Midbrain (tissue), 1 donor: Measurements from ENCODE around the gene GPC5.

ENCODE experiments used
- DNase-seq: peaks from one replicate; lab custom pipeline; 2025; lab: John Stamatoyannopoulos, UW

Gene GPC5

DNA sequence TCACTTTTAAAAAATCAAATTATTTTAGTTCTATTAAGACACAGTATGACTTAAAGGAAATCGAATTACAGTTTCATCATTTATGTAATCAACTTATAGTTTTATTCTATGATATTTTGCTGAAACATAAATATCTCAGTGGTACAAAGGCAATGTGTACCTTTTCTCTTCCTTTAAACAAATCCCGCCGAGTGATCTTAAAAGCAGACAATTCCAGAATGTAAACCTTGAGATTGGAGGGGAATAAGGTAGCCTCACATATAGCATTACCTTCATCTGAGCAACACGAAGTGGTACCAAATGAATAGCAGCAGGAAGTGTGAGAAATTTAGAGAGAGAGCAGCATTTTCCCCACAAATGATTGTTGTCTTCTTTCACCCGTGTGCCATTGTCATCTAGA lies 986.0 kb downstream of the GPC5 start:
- no peak for DNase-seq

- no peak for DNase-seq
Measured at GRCh38 chr13:92387245-92387644, 988.8 kb downstream of the GPC5 start.

GRCh38 chr13:92390217-92390616 lies 991.8 kb downstream of the GPC5 start:
- no peak for DNase-seq

GRCh38 chr13:92403606-92404005 lies 1005.2 kb downstream of the GPC5 start:
- no peak for DNase-seq

GRCh38 chr13:92407858-92408257 lies 1009.4 kb downstream of the GPC5 start:
- DNase-seq, result no peak

DNA sequence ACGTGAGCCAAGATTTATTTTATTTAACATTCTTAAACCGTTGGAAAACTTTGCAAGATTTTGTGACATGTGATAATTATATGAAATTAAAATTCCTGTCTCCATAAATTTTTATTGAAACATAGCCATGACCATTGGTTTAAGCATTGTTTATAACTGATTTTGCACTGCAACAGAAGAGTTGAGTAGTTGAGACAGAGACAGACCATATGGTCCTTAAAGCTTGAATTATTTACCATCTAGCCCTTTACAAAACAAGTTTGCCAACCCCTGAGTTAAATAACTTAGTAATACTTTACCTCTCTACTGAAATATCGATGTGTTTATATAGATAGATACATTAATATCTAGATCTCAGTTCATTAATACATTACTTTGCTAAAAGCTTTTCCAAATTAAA lies 1014.1 kb downstream of the GPC5 start:
- no peak for DNase-seq

GRCh38 chr13:92412996-92413395 lies 1014.6 kb downstream of the GPC5 start:
- DNase-seq, result no peak

- no peak for DNase-seq
Measured at GRCh38 chr13:92413452-92413851, 1015.0 kb downstream of the GPC5 start.

- no peak for DNase-seq
Measured at GRCh38 chr13:92414851-92415250, 1016.4 kb downstream of the GPC5 start.

DNA sequence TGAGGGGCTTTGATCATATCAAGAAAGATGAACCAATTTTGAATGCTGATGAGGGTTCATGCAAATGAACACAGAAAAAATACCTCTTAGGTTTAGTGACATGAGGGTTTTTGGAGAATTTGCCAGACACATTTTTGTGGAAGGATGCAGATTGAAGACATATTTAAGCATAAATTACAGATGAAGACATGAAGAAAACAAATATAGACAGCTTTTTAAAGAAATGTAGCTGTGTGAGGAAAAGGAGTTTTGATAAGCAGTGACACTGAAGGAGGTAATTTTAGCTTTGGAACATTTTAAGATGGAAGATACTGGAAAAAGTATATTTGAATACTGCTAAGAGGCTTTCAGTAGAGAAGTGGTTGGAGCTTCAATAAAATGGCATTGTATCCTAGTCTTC lies 1017.4 kb downstream of the GPC5 start:
- no peak for DNase-seq

GRCh38 chr13:92418818-92419412 lies 1020.5 kb downstream of the GPC5 start:
- no peak for DNase-seq

DNA sequence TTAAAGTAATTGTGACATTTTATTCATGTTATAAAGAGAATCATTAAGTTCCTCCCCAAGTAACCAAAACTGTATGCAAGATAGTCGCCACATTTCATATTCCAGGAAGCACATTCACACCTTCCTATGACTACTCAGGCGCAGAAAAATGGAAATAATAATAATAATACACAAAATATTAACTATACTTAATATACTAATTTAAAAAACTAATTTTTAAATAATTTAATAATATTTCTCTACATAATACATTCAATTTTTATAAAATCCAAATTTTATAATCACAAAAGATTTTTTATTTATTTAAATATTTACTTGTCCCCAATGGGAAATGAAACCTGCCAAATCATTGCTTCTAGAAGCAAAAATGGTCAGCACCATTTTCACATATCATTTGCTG lies 1030.8 kb downstream of the GPC5 start:
- no peak for DNase-seq

GRCh38 chr13:92433386-92433785 lies 1035.0 kb downstream of the GPC5 start:
- no peak for DNase-seq

DNA sequence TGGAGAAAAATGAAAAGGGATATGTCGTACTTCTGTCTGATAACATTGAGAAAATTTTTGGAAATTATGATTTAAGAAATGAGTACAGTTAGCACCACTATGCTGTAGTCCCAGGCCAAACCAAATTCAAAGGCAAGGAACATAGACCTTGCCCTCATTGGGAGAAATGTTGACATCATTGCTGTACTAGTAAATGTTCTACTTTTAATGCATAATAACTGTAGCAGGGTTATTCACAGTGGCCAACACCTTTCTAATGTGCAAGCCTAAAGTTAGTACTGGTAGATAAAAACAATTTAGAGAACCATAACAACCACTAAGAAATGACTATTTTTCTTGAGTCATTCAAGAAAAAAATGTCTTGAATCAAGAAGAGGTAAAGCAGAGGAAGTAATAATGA lies 1035.5 kb downstream of the GPC5 start:
- no peak for DNase-seq

- no peak for DNase-seq
Measured at GRCh38 chr13:92436924-92437323, 1038.5 kb downstream of the GPC5 start.

DNA sequence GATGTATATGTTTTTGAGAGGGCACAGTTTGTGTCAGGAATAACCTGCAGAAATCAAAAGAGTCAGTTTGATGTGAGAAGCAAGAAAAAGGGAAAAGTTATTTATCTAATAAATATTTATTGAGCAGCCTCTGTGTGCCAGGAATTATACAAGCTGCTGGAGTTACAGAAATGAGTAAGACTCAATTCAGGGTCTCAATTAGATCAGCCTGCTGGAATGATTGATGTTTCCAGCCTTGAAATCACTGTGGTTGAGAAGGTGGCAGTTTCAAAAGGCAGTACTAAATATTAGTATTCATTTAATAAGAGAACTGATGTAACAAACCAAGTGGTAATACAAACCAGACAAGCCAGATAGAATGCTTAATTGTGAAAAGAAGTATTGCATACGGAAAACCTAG lies 1045.8 kb downstream of the GPC5 start:
- DNase-seq, result no peak

GRCh38 chr13:92451060-92451459 lies 1052.6 kb downstream of the GPC5 start:
- no peak for DNase-seq

DNA sequence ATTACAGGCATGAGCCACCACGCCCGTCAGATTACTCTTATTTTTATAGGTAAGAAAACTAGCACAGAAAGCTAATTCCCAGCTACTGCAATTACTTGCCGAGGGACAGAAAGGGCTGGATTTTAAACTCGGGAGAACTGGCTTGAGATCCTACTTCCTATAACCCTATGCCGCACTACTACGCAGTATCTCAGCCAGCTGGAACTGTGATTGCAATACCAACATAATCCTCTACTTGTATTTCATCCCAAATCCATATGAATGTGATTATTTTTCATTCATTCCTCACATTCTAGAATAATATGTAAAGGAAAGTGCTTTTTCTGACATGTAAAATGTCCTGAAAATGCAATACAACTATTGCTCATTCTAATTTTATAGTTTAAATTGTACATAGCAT lies 1054.4 kb downstream of the GPC5 start:
- DNase-seq, result no peak

- DNase-seq, result no peak
Measured at GRCh38 chr13:92459306-92459705, 1060.9 kb downstream of the GPC5 start.

DNA sequence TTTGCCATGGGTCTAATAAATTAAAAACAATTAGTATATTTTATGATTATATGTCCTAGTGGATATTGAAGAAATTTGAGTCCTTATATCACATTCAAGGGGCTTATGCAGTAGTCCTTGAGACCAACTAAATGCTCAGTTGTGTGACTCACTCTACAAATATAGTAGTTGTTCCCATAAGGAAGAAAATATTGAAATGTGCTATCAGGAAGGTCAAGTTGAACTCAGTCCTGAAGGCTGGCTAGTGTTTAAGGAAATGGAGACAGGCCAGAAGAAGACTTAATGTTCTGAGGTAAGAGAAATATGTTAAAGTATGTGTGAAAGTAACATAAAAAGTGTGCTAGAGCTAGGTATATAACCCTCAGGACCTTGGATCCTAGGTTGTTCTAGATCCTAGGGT lies 1062.1 kb downstream of the GPC5 start:
- DNase-seq, result no peak

GRCh38 chr13:92461402-92461801 lies 1063.0 kb downstream of the GPC5 start:
- DNase-seq, result no peak

DNA sequence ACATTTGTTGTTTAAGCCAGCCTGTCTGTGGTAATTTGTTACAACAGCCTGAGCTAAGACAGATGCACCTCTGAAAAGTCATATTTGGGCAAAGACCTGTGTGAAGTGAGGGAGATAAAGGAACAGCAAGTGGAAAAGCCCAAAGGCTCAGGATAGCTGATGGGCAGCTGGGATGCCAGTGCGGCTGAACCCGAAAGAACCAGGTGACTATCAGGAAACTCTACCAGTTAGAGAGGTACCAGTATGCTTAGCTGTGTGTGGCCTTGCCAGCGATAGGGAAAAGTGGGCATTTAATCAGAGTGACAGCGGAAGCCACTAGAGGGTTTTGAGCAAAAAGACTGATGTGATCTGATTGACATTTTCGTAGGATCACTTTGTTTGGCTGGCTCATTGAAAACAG lies 1063.4 kb downstream of the GPC5 start:
- DNase-seq, result no peak

- no peak for DNase-seq
Measured at GRCh38 chr13:92463134-92463533, 1064.7 kb downstream of the GPC5 start.

- DNase-seq, result no peak
Measured at GRCh38 chr13:92473765-92474475, 1075.5 kb downstream of the GPC5 start.
